Neutrophil (primary cell): Measurements from ENCODE around the gene RGS12.

ENCODE experiments used
- H3K27ac ChIP-seq: fragments of 200-600 bp; sonication (generic); 2 replicates; pipeline ENCODE4 v1.5.1; 2016; ENCODE audit warnings: mild to moderate bottlenecking, moderate library complexity
- H3K27me3 ChIP-seq: fragments of 200-600 bp; sonication (generic); 2 replicates; pipeline ENCODE4 v1.6.0; 2016; ENCODE audit warnings: mild to moderate bottlenecking
- H3K36me3 ChIP-seq: fragments of 200-600 bp; sonication (generic); 2 replicates; pipeline ENCODE4 v1.5.1; 2017
- H3K4me1 ChIP-seq, 2 experiments: fragments of 200-600 bp in 1 of 2; sonication (generic) in 1 of 2; 1 replicate in 1 of 2; 2 replicates in 1 of 2; pipeline versions ENCODE4 v1.5.1 to v1.6.1; 2013 to 2016; ENCODE audit warnings: low read depth in 1 of 2, low read length in 1 of 2, mild to moderate bottlenecking in 1 of 2, moderate library complexity in 1 of 2; ENCODE audit not compliant: control insufficient read depth in 1 of 2, insufficient read depth in 1 of 2
- H3K4me3 ChIP-seq, 2 experiments: fragments of 200-600 bp in 1 of 2; sonication (generic) in 1 of 2; 1 replicate in 1 of 2; 2 replicates in 1 of 2; pipeline ENCODE4 v1.5.1; 2013 to 2016; ENCODE audit warnings: low read depth in 1 of 2, low read length in 1 of 2, mild to moderate bottlenecking in 1 of 2, moderate library complexity in 1 of 2
- H3K9me3 ChIP-seq: fragments of 200-600 bp; sonication (generic); 2 replicates; pipeline ENCODE4 v1.5.1; 2016
- TF ChIP-seq, protein P1 (sequence below): fragments of 200-600 bp; sonication (generic); IDR thresholded peaks from 2 replicates; pipeline ENCODE4 v1.5.1; 2016; ENCODE audit warnings: antibody characterized with exemption

The RGS12 gene

GRCh38 chr4:3301450-3302172 lies 8.8 kb downstream of the RGS12 start:
- Histone ChIP-seq H3K4me3 (no peak overlapping the region), H3K27ac (no peak overlapping the region), H3K9me3 (no peaks in the 10 kb centered on the region), H3K4me1 (no peaks in the 10 kb centered on the region), H3K36me3 (no peaks in the 10 kb centered on the region), H3K27me3 (peaks cover 85% of the 10 kb centered on the region)
- TF ChIP-seq, protein P1, sequence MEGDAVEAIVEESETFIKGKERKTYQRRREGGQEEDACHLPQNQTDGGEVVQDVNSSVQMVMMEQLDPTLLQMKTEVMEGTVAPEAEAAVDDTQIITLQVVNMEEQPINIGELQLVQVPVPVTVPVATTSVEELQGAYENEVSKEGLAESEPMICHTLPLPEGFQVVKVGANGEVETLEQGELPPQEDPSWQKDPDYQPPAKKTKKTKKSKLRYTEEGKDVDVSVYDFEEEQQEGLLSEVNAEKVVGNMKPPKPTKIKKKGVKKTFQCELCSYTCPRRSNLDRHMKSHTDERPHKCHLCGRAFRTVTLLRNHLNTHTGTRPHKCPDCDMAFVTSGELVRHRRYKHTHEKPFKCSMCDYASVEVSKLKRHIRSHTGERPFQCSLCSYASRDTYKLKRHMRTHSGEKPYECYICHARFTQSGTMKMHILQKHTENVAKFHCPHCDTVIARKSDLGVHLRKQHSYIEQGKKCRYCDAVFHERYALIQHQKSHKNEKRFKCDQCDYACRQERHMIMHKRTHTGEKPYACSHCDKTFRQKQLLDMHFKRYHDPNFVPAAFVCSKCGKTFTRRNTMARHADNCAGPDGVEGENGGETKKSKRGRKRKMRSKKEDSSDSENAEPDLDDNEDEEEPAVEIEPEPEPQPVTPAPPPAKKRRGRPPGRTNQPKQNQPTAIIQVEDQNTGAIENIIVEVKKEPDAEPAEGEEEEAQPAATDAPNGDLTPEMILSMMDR, result no peak

DNA sequence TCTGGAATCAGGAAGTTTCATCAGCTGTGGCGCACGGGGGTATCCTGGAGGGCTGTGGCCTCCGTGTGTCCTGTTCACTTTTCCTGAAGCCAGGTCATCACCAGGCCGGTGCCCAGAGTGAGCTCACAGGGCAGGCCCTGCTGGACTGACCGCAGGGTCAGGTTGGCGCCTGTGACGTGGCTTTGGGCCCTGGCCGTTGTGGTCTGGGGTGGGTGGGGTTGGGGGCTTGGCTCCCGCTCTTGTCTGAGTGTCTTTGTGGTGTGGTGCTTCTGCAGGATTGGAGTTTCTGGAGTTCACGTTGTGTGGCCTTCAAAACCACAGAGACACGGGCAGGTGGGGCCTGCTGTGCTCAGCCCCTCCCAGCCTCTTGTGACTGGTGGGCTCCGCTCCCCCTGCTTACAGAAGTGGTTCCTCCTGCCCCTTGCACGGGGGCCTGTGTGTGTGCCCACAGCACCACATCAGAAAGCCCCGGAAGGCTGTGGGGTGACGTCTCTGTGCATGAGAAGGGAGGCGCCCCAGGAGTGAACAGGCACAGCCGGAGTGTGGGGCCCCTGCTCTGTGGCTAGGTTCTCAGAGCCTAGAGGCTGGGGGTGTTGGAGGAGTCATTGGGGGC lies 9.5 kb downstream of the RGS12 start:
- no peaks in the 10 kb centered on the region for H3K4me1 ChIP-seq
- H3K27ac ChIP-seq, result no peak overlapping the region
- TF ChIP-seq, protein P1, result no peak
- H3K27me3 ChIP-seq, result peaks cover 80% of the 10 kb centered on the region
- H3K36me3 ChIP-seq, result no peaks in the 10 kb centered on the region
- no peaks in the 10 kb centered on the region for H3K9me3 ChIP-seq
- no peak overlapping the region for H3K4me3 ChIP-seq

DNA sequence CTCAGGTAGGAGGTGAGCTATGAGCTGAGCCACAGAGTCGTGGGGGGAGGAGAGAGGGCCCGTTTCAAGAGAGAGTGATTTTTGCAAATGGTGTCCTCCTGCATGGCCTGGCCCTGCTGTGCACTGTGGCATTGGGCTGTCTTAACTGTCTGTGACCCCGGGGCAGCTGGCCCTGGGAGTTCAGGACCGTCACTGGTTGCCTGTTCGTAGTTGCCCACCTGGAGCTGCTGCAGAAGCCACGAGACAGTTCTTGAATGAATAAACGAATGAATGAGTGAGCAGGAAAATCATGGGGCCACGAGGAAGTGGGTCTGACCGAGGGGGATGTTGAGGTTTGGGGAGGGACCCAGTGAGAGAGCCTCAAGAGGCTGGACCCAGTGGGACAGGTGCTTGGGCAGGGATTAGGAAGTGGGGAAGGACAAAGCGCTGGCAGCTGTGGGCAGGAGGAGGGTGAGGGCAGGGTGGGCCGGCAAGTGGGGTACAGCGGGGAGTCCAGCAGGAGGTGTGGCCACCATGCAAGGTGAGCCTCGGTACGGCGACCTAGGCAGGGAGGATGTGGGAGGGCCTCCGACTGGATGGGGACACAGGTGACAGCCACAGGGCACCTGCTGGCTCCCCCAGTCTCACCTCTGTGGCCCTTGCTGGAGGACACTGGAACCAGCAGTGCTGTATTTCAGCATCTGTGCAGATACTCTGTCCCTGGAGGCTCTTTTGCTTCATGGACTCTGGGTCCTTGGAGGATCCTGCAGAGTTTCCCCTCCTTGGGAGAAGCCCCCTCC lies 10.2 kb downstream of the RGS12 start:
- H3K4me1 ChIP-seq, result no peaks in the 10 kb centered on the region
- no peaks in the 10 kb centered on the region for H3K9me3 ChIP-seq
- H3K4me3 ChIP-seq, result no peak overlapping the region
- H3K36me3 ChIP-seq, result no peaks in the 10 kb centered on the region
- peaks cover 73% of the 10 kb centered on the region for H3K27me3 ChIP-seq
- no peak overlapping the region for H3K27ac ChIP-seq
- TF ChIP-seq, protein P1, result no peak

GRCh38 chr4:3303565-3303824 lies 10.7 kb downstream of the RGS12 start:
- no peak overlapping the region for H3K27ac ChIP-seq
- H3K36me3 ChIP-seq, result no peaks in the 10 kb centered on the region
- H3K9me3 ChIP-seq, result no peaks in the 10 kb centered on the region
- H3K4me1 ChIP-seq, result no peaks in the 10 kb centered on the region
- H3K27me3 ChIP-seq, result peaks cover 71% of the 10 kb centered on the region
- H3K4me3 ChIP-seq, result no peak overlapping the region
- TF ChIP-seq, protein P1, result no peak

DNA sequence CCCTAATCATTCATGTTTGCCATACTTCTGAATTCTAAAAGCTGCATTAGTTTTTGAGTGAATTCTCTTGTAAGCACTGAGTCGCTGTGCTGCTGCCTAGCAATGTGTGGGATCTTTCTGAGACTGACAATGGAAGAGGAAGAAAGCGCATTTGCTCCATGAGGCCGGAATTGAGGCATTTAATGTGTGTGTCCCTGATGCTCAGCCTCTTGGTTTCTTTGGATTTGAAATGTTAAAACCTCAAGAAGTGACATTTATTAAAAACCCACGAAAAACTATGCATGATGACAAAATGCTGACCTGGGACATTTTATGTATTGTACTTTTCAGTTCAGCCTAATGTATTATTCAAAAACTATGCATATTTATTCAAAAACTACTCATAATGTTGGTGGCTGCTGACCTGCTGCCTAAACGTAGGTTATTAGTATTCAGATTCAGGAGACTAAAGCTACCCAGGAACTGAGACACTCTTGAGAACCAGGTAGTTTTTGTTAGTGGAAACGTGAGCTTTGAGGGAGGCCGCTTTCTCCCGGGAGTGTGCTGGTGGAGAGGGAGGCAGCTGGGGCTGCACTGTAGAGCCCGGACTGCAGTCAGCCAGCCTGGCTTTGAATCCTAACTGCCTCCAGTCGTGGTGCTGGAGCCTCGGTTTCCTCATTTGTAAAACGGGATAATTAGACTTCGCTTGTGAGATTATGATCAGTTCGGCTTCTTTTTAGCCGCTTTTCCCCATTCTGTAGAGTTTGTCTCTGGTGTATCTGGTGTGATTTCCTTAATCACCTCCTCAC lies 11.3 kb downstream of the RGS12 start:
- Histone ChIP-seq H3K9me3 (no peaks in the 10 kb centered on the region), H3K4me3 (no peak overlapping the region), H3K27me3 (peaks cover 65% of the 10 kb centered on the region), H3K27ac (no peak overlapping the region), H3K36me3 (no peaks in the 10 kb centered on the region), H3K4me1 (no peaks in the 10 kb centered on the region)
- TF ChIP-seq, protein P1, result no peak
